Measurements from ENCODE around the gene CCL16.

The CCL16 gene

GRCh38 chr17:36001110-36001771, 19.9 kb upstream of the CCL16 start, which contains the start of gene CCL15:
Gene CCL15, minus strand, starts transcription at chr17:36001553. Its CDS starts 61 bp downstream, at chr17:36001492.
- TF ChIP-seq GATA2 (IDR thresholded peaks at IDR 0.05; ENCODE audit: low read depth, low read length) = no peak
- no peak for TF ChIP-seq GATA3 (IDR thresholded peaks at IDR 0.05; ENCODE audit: low read depth, low read length)

DNA sequence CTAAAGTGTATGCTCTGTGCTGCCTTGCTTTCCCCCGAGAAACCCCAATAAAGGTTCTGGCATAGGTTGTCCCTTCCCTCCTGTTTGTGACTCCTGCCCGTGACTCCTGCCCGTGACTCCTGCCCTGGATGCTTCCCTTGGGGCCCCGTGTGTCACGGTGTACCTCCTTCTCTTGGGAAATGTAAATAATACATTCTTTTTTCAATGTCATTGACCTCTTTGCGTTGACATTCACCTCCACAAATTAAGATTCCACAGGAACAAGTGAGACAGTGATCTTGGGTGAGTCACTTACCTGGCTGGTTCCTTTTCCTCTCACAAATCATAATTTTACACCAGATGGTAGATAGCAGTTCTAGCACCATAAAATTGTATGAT, 19.4 kb upstream of the CCL16 start:
- TF ChIP-seq GATA3 (IDR thresholded peaks at IDR 0.05; ENCODE audit: low read depth, low read length) = no peak
- no peak for TF ChIP-seq GATA2 (IDR thresholded peaks at IDR 0.05; ENCODE audit: low read depth, low read length)

GRCh38 chr17:35998756-35999155, 17.5 kb upstream of the CCL16 start:
- no peak for TF ChIP-seq GATA2 (IDR thresholded peaks at IDR 0.05; ENCODE audit: low read depth, low read length)
- no peak for TF ChIP-seq GATA3 (IDR thresholded peaks at IDR 0.05; ENCODE audit: low read depth, low read length)

GRCh38 chr17:35998018-35998545, 16.8 kb upstream of the CCL16 start:
- TF ChIP-seq GATA2 (IDR thresholded peaks at IDR 0.05; ENCODE audit: low read depth, low read length) = no peak
- no peak for TF ChIP-seq GATA3 (IDR thresholded peaks at IDR 0.05; ENCODE audit: low read depth, low read length)

GRCh38 chr17:35991075-35991474, 9.8 kb upstream of the CCL16 start:
- TF ChIP-seq GATA2 (IDR thresholded peaks at IDR 0.05; ENCODE audit: low read depth, low read length) (no peak), GATA3 (IDR thresholded peaks at IDR 0.05; ENCODE audit: low read depth, low read length) (no peak)

DNA sequence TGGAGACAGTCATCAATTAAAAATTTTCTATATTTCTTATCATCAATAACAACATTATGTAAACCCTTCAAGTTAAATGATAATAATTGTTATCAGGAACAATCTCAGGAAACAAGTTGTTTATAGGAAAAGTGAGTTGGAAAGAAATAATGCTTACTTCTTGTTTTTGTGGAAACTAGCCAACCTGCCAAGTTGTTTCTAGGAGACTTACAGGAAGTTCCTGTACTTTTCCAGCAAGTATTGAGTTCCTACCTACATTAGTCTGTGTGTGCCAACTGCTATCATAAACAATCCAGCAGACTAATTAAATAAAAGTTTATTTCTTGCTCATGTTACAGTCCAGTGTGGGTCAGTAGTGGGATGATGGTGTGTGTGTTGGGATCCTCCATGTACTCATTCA, 6.9 kb upstream of the CCL16 start:
- TF ChIP-seq GATA2 (IDR thresholded peaks at IDR 0.05; ENCODE audit: low read depth, low read length) (no peak), GATA3 (IDR thresholded peaks at IDR 0.05; ENCODE audit: low read depth, low read length) (no peak)

DNA sequence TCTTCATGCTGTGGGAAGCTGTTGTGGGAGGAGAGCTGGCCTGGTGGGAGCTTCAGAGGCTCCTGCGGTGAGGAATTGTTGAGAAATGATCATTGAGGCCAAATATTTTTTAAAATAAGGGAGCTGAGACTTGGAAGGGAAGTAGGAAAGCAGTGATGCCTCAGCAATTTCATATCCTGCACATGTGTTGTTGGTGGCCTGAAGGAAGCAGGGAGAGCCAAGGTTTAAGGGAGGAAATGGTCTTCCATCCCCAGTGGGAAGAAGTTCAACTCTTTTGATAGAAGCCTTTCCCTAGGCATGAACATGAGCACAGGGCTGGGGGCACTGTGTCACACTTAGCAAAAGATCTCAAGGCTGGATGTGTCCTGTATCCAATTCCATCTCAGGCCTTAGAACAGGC, 5.3 kb upstream of the CCL16 start, which contains the start of gene CCL14:
Gene CCL14, minus strand, starts transcription at position 87 of the 400 bp plus-strand sequence. Its CDS starts 80 bp downstream, at position 7.
- no peak for TF ChIP-seq GATA3 (IDR thresholded peaks at IDR 0.05; ENCODE audit: low read depth, low read length)

- TF ChIP-seq GATA2 (IDR thresholded peaks at IDR 0.05; ENCODE audit: low read depth, low read length) (no peak), GATA3 (IDR thresholded peaks at IDR 0.05; ENCODE audit: low read depth, low read length) (no peak)
Observed at GRCh38 chr17:35984140-35984539, 2.8 kb upstream of the CCL16 start.

DNA sequence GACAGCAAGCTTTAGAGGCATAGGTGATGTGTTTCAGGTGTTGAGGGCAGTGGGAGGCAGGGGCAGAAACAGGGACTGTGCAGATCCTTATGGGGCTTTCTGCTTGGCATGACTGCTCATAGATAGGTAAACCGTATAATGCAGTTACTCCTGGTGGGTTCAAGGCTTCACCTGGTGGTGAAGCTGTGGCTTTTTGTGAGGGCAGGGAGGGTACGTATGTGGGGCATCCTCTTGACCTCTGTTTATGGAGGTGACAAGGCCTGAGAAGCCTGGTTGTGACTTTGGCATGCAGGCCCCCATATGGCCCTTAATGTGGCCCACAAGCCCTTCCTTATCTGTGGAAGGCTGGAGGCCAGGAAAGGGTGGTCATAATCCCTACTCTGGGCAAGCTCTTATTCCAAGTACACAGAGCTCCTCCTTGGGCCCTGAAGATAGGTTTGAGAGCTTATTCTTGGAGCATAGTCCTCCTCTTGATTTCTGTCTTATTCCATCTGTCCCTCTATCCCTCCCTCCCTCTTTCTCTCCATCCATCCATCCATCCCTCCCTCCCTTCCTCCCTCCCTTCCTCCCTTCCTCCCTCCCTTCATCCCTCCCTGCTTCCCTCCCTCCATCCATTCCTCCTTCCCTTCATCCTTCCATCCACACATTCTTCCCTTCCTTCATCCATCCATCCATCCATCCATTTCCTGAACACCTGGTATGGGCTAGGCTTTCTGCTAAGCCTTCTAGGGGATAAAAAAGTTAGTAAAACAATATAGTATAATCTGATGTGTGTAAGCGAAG, 1.3 kb upstream of the CCL16 start:
- TF ChIP-seq GATA2 (IDR thresholded peaks at IDR 0.05; ENCODE audit: low read depth, low read length) = no peak
- TF ChIP-seq GATA3 (IDR thresholded peaks at IDR 0.05; ENCODE audit: low read depth, low read length) = no peak

GRCh38 chr17:35981908-35982330, 622 bp upstream of the CCL16 start:
- TF ChIP-seq GATA3 (IDR thresholded peaks at IDR 0.05; ENCODE audit: low read depth, low read length) (no peak), GATA2 (IDR thresholded peaks at IDR 0.05; ENCODE audit: low read depth, low read length) (no peak)

- TF ChIP-seq GATA3 (IDR thresholded peaks at IDR 0.05; ENCODE audit: low read depth, low read length) (no peak), GATA2 (IDR thresholded peaks at IDR 0.05; ENCODE audit: low read depth, low read length) (no peak)
Observed at GRCh38 chr17:35978346-35978745, 3.0 kb downstream of the CCL16 start.

- TF ChIP-seq GATA3 (IDR thresholded peaks at IDR 0.05; ENCODE audit: low read depth, low read length) = no peak
- no peak for TF ChIP-seq GATA2 (IDR thresholded peaks at IDR 0.05; ENCODE audit: low read depth, low read length)
Observed at GRCh38 chr17:35977509-35977908, 3.8 kb downstream of the CCL16 start.

DNA sequence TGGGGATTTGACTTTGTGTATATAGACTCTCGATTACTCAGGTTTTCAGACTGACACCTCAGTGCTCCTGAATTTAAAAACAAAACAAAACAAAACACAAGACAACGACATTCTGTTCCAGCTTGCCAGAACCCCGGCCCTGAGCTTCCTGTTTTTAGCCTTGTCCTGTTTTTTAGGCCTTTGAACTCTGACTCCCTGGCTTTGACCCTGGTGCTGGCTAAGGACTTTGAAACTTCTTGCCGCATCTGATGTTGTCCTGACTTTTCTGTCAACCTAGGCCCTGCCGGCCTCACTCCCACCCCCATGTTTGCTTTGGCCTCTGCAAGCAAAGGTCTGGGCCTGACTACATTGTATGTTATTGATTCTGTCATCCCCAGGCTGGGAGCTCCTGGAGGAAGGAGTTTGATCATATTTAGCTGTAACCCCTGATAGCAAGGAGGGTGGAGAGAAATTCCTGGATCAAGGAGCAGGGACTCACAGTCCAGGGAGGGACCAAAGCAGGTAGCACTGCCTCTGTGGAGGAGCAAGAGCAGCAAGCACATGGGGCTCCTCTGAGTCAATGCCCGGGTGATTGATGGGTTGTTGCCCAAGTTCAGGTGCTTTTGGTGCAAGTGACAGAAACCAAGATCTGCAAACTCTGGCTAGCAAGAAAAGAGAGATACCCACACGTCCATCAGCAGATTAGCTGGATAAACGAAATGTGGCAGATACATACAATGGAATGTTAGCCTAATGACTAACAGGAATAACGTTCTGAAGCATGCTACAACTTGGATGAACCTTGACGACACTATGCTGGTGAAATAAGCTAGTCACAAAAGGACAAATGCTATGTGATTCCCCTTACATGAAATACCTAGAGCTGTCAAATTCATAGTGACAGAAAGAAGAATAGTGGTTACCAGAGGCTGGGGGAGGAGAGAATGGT, 7.7 kb downstream of the CCL16 start:
- TF ChIP-seq GATA3 (IDR thresholded peaks at IDR 0.05; ENCODE audit: low read depth, low read length) (no peak), GATA2 (IDR thresholded peaks at IDR 0.05; ENCODE audit: low read depth, low read length) (no peak)

DNA sequence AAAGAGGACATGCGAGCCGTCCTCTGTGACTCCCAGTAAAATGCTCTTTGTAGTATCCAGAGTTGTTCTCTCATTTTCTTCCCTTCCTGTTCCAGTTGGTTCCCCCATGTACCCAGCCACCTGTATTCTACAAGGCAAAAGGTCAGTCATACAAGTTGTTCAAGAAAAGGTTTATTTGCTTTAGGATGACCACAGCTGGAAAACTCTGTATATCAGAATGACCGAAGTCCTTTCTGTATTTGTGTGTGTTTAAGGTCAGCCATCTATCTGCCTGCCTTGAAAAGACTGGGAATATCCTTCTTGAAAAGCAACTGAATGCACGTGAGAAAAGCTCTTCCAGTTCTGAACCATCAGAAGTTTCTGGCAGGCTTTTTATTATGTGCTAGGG, 8.4 kb downstream of the CCL16 start:
- no peak for TF ChIP-seq GATA2 (IDR thresholded peaks at IDR 0.05; ENCODE audit: low read depth, low read length)
- no peak for TF ChIP-seq GATA3 (IDR thresholded peaks at IDR 0.05; ENCODE audit: low read depth, low read length)
